Measurements from ENCODE around the gene SOCS2. TPM values are rescaled to one million over a fixed set of nuclear protein-coding genes. Genes with fewer than 3 reads are reported as not detected.

SOCS2 gene
- total RNA-seq, 2 donors from 2014 or later, result 21.4 to 25.5 TPM

- TF ChIP-seq, protein P1, sequence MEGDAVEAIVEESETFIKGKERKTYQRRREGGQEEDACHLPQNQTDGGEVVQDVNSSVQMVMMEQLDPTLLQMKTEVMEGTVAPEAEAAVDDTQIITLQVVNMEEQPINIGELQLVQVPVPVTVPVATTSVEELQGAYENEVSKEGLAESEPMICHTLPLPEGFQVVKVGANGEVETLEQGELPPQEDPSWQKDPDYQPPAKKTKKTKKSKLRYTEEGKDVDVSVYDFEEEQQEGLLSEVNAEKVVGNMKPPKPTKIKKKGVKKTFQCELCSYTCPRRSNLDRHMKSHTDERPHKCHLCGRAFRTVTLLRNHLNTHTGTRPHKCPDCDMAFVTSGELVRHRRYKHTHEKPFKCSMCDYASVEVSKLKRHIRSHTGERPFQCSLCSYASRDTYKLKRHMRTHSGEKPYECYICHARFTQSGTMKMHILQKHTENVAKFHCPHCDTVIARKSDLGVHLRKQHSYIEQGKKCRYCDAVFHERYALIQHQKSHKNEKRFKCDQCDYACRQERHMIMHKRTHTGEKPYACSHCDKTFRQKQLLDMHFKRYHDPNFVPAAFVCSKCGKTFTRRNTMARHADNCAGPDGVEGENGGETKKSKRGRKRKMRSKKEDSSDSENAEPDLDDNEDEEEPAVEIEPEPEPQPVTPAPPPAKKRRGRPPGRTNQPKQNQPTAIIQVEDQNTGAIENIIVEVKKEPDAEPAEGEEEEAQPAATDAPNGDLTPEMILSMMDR (IDR thresholded peaks at IDR 0.05), result peak; percentile 82 to 90
- peak overlapping the region; percentile 88 to 93 for H3K27ac ChIP-seq
- peaks cover 2% of the 10 kb centered on the region for H3K36me3 ChIP-seq
- peak; percentile 87 for DNase-seq (ENCODE audit: low spot score)
- H3K27me3 ChIP-seq, result no peaks in the 10 kb centered on the region
- H3K4me3 ChIP-seq, result peak overlapping the region; percentile 74 to 79
- H3K9me3 ChIP-seq, result no peaks in the 10 kb centered on the region
- peaks cover 0 to 8% of the 10 kb centered on the region in 2 donors for H3K4me1 ChIP-seq
These were observed 2.6 kb upstream of the SOCS2 start for GRCh38 chr12:93569656-93570551.

DNA sequence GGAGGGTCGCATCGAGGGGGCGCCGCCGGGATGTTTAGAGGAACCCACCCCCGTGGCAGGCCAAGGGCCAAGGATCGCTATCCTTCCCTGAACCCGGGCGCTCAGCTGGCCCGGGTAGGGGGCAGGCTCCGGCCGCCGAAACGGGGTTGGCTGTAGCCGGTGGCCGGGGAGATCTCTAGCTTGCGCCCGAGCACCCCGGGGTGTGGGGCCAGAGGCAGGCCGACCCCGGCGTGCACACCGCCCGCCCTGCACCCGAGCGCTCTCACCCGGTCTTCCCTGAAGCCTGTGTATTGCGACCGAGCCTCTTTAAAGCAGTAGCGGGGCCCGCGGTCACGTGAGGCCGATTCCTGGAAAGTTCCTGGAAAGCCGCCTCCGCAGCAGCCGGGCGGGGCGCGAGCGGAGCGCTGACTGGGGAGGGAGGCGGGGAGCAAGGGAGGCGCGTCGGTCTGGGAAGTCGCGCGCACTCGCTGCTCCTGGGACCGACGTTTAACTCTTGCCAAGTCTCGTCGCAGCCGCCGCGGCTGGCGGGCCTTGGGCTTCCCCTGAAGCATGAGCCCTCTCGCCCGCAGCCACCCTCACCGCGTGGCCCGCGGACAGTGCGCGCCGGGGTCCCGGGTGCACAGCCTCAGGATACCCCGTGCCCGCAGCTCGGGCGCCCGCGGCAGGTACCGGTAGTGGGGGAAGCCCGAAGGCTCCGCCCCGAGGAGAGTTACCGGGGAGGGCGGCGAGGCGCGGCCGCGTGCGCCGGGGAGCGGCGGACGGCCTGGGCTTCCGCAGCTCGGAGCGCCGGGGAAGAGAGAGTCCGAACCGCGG, 1.7 kb upstream of the SOCS2 start:
- H3K36me3 ChIP-seq, result peaks cover 10% of the 10 kb centered on the region
- peak; percentile 97 for DNase-seq (ENCODE audit: low spot score)
- peak overlapping the region; percentile 88 to 93 for H3K27ac ChIP-seq
- no peaks in the 10 kb centered on the region for H3K9me3 ChIP-seq
- TF ChIP-seq, protein P1 (IDR thresholded peaks at IDR 0.05), result no peak
- peaks cover 0 to 8% of the 10 kb centered on the region in 2 donors for H3K4me1 ChIP-seq
- H3K4me3 ChIP-seq, result peak overlapping the region; percentile 74 to 79
- no peaks in the 10 kb centered on the region for H3K27me3 ChIP-seq

DNA sequence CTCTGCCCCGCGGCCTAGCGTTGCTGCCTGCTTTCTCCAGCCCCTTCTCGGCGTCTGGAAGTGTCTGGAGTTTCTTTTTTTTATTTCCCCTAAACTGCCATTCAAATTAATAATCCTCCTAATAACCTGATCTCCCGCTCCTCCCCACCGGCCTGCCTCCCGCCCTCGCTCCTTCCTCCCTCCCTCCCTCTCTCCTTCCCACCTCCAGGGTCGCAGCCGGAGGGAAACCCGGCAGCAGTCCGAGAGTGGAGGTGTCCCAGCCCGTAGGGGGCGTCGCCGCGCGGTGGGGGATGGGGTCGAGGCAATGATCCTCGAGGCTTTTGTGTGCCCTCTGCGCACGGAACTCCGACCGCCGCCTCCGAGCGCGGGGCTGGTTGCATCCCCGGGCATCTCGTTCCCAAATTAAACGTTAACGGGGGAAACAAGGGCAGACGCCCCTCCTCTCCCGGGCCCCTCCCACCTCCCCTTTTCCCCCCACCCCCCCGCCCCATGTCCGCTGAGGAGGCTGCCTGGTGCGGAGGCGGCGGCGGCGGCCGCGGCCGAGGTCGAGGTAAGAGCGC, 1.0 kb upstream of the SOCS2 start:
- Histone ChIP-seq H3K36me3 (peaks cover 11% of the 10 kb centered on the region), H3K9me3 (no peaks in the 10 kb centered on the region), H3K27ac (peak overlapping the region; percentile 88 to 93), H3K4me1 (peaks cover 0 to 8% of the 10 kb centered on the region in 2 donors), H3K4me3 (peak overlapping the region; percentile 74 to 79), H3K27me3 (no peaks in the 10 kb centered on the region)
- TF ChIP-seq, protein P1 (IDR thresholded peaks at IDR 0.05), result peak in 1 of 2 donors; percentile 60
- peak; percentile 75 for DNase-seq (ENCODE audit: low spot score)

DNA sequence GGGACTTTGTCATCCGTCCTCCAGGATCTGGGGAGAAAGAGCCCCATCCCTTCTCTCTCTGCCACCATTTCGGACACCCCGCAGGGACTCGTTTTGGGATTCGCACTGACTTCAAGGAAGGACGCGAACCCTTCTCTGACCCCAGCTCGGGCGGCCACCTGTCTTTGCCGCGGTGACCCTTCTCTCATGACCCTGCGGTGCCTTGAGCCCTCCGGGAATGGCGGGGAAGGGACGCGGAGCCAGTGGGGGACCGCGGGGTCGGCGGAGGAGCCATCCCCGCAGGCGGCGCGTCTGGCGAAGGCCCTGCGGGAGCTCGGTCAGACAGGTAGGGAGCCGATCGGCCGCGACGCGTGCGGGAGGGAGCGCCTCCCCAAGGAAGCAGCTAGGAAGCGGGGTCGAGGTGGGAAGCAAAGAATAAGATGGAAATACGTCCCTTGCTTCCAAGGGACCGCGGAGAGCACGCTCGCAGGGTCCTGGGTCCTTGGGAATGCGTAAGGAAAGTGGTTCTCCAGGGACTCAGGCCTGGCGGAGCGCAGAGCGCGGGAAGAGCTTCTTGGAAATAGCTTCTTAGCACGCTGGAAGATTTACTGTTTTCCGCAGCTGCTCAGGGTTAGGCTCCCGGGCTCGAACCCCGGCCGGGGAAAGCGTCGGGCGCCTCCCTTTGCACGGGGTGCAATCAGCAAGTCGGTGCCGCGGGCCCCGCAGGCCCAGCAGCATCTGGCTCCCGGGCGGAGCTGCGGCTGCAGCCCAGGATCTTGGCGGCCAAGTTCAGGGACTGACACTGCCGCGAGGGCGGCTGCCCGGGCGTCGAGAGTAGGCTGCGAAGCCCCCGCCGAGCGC, 457 bp downstream of the SOCS2 start:
- Histone ChIP-seq H3K27me3 (no peaks in the 10 kb centered on the region), H3K4me3 (peak overlapping the region; percentile 74 to 79), H3K9me3 (no peaks in the 10 kb centered on the region), H3K4me1 (peaks cover 0 to 13% of the 10 kb centered on the region in 2 donors), H3K36me3 (peaks cover 11% of the 10 kb centered on the region), H3K27ac (peak overlapping the region; percentile 88 to 93)
- TF ChIP-seq, protein P1 (IDR thresholded peaks at IDR 0.05), result no peak
- DNase-seq (ENCODE audit: low spot score), result no peak

Data from right atrium auricular region (tissue), 2 donors.